Islet precursor cell (in vitro differentiated cells): Measurements from ENCODE around the gene NMT1.
"Not testable (repeated sequence)": the region's sequence is repeated elsewhere in the genome, so short reads cannot be mapped to it uniquely, and the experiment has no call there.

ENCODE experiments used
- DNase-seq: peaks from one replicate; pipeline ENCODE4 v3.0.0-alpha.2; 2018

NMT1 gene

GRCh38 chr17:45123076-45123770 is 62.1 kb downstream of the NMT1 start:
- no peak for DNase-seq

- DNase-seq, result peak; percentile 95
These were observed 63.0 kb downstream of the NMT1 start for GRCh38 chr17:45123930-45124796.

GRCh38 chr17:45124797-45125122 is 63.6 kb downstream of the NMT1 start:
- DNase-seq, result not testable (repeated sequence)

- DNase-seq, result no peak
These were observed 64.4 kb downstream of the NMT1 start for GRCh38 chr17:45125509-45125908.

- no peak for DNase-seq
These were observed 66.1 kb downstream of the NMT1 start for GRCh38 chr17:45127207-45127547.

- DNase-seq, result peak; percentile 91
These were observed 66.6 kb downstream of the NMT1 start for GRCh38 chr17:45127548-45128300.

GRCh38 chr17:45128331-45128730 is 67.2 kb downstream of the NMT1 start:
- DNase-seq, result no peak

- no peak for DNase-seq
These were observed 67.9 kb downstream of the NMT1 start for GRCh38 chr17:45128989-45129388.

GRCh38 chr17:45129426-45129939 is 68.4 kb downstream of the NMT1 start:
- peak; percentile 88 for DNase-seq

- peak; percentile 86 for DNase-seq
These were observed 69.0 kb downstream of the NMT1 start for GRCh38 chr17:45129940-45130680.

- DNase-seq, result no peak
These were observed 69.8 kb downstream of the NMT1 start for GRCh38 chr17:45130681-45131615.

GRCh38 chr17:45131616-45132319 is 70.7 kb downstream of the NMT1 start:
- peak; percentile 90 for DNase-seq

GRCh38 chr17:45132320-45132571 is 71.1 kb downstream of the NMT1 start, which contains the start of gene PLCD3:
PLCD3 (minus strand) TSS chr17:45132515; CDS start chr17:45132410, 105 bp downstream.
- no peak for DNase-seq

- DNase-seq, result peak; percentile 97
These were observed 71.7 kb downstream of the NMT1 start for GRCh38 chr17:45132572-45133463.

GRCh38 chr17:45135192-45135977 is 74.3 kb downstream of the NMT1 start, which contains the start of gene ACBD4:
ACBD4 (plus strand) TSS chr17:45135687; CDS start chr17:45136145, 458 bp downstream.
- DNase-seq, result peak; percentile 99

GRCh38 chr17:45135978-45136791 is 75.1 kb downstream of the NMT1 start:
- DNase-seq, result no peak

- DNase-seq, result no peak
These were observed 75.9 kb downstream of the NMT1 start for GRCh38 chr17:45136846-45137560.
